HEK293 (cell line): ENCODE results near the gene DGKQ.

Source experiments
- CTCF ChIA-PET: fragments of 350-600 bp; formaldehyde crosslinking; extraction: SDS; loops from one replicate; lab custom pipeline; 2021; ENCODE audit warnings: antibody characterized with exemption; lab: Yijun Ruan, JAX
- POLR2A ChIA-PET: fragments of 300-600 bp; formaldehyde crosslinking; extraction: SDS; loops from one replicate; lab custom pipeline; 2020; ENCODE audit warnings: antibody characterized with exemption, inconsistent platforms; lab: Yijun Ruan, JAX
- H3K27ac ChIP-seq: fragments of 200-500 bp; sonication (Bioruptor generic); 2 replicates; pipeline ENCODE4 v1.5.1; 2014; ENCODE audit warnings: low read depth, low read length, control low read depth, inconsistent platforms; ENCODE audit errors: extremely low read depth
- H3K36me3 ChIP-seq, 2 experiments: fragments of 200-500 bp in 1 of 2; sonication (Bioruptor generic) in 1 of 2; 1 replicate in 1 of 2; 2 replicates in 1 of 2; pipeline ENCODE4 v1.5.1; 2014 to 2017; ENCODE audit warnings: inconsistent platforms in 2 of 2, low read length in 2 of 2; ENCODE audit not compliant: control insufficient read depth in 2 of 2, insufficient read depth in 1 of 2
- H3K4me1 ChIP-seq: fragments of 200-500 bp; sonication (Bioruptor generic); 2 replicates; pipeline ENCODE4 v1.5.1; 2014; ENCODE audit warnings: mild to moderate bottlenecking, low read length, inconsistent platforms; ENCODE audit not compliant: control insufficient read depth, insufficient read depth
- H3K4me3 ChIP-seq: 2 replicates; pipeline ENCODE4 v1.5.1; 2011; ENCODE audit warnings: low read depth, mild to moderate bottlenecking, control low read depth, low read length, moderate library complexity
- H3K9me3 ChIP-seq: fragments of 200-500 bp; sonication (Bioruptor generic); 2 replicates; pipeline ENCODE4 v1.5.1; 2014; ENCODE audit warnings: low read depth, low read length, inconsistent platforms; ENCODE audit not compliant: control insufficient read depth, insufficient read depth
- FEZF1 ChIP-seq: fragments of 450-650 bp; formaldehyde crosslinking; IDR thresholded peaks from 2 replicates; pipeline ENCODE4 v1.5.1; 2016; ENCODE audit warnings: missing biosample characterization, missing genetic modification characterization
- MZF1 ChIP-seq: fragments of 450-650 bp; formaldehyde crosslinking; IDR thresholded peaks from 2 replicates; pipeline ENCODE4 v1.5.1; 2017; ENCODE audit warnings: missing biosample characterization, missing genetic modification characterization, borderline replicate concordance
- OSR2 ChIP-seq: fragments of 450-650 bp; formaldehyde crosslinking; IDR thresholded peaks from 2 replicates; pipeline ENCODE4 v1.5.1; 2016; ENCODE audit warnings: missing biosample characterization, missing genetic modification characterization
- SP2 ChIP-seq: fragments of 450-650 bp; formaldehyde crosslinking; IDR thresholded peaks from 2 replicates; pipeline ENCODE4 v1.5.1; 2016; ENCODE audit warnings: missing biosample characterization, missing genetic modification characterization
- ZFHX2 ChIP-seq: fragments of 450-650 bp; formaldehyde crosslinking; conservative IDR thresholded peaks from 2 replicates; pipeline ENCODE4 v1.5.1; 2016; ENCODE audit warnings: missing biosample characterization, missing genetic modification characterization
- ZNF112 ChIP-seq: fragments of 450-650 bp; formaldehyde crosslinking; IDR thresholded peaks from 2 replicates; pipeline ENCODE4 v1.5.0; 2017; ENCODE audit warnings: missing biosample characterization, missing genetic modification characterization
- ZNF114 ChIP-seq: fragments of 450-650 bp; formaldehyde crosslinking; IDR thresholded peaks from 2 replicates; pipeline ENCODE4 v1.5.0; 2017; ENCODE audit warnings: missing biosample characterization, missing genetic modification characterization
- ZNF121 ChIP-seq: fragments of 450-650 bp; formaldehyde crosslinking; IDR thresholded peaks from 2 replicates; pipeline ENCODE4 v1.5.1; 2016; ENCODE audit warnings: missing biosample characterization, missing genetic modification characterization
- ZNF202 ChIP-seq: fragments of 450-650 bp; formaldehyde crosslinking; IDR thresholded peaks from 2 replicates; pipeline ENCODE4 v1.5.1; 2016; ENCODE audit warnings: missing biosample characterization, missing genetic modification characterization, borderline replicate concordance
- ZNF223 ChIP-seq: fragments of 450-650 bp; formaldehyde crosslinking; IDR thresholded peaks from 2 replicates; pipeline ENCODE4 v1.5.1; 2016; ENCODE audit warnings: missing biosample characterization, missing genetic modification characterization
- ZNF324 ChIP-seq: fragments of 450-650 bp; formaldehyde crosslinking; IDR thresholded peaks from 2 replicates; pipeline ENCODE4 v1.5.1; 2016; ENCODE audit warnings: missing biosample characterization, missing genetic modification characterization
- ZNF416 ChIP-seq: fragments of 450-650 bp; formaldehyde crosslinking; IDR thresholded peaks from 2 replicates; pipeline ENCODE4 v1.5.1; 2016; ENCODE audit warnings: missing biosample characterization, missing genetic modification characterization
- ZNF561 ChIP-seq: fragments of 450-650 bp; IDR thresholded peaks from 2 replicates; pipeline ENCODE4 v1.5.1; 2018; ENCODE audit warnings: missing biosample characterization, missing genetic modification characterization, borderline replicate concordance
- ZNF571 ChIP-seq: fragments of 450-650 bp; formaldehyde crosslinking; IDR thresholded peaks from 2 replicates; pipeline ENCODE4 v1.5.0; 2017; ENCODE audit warnings: missing biosample characterization, missing genetic modification characterization
- ZNF76 ChIP-seq: fragments of 450-650 bp; formaldehyde crosslinking; IDR thresholded peaks from 2 replicates; pipeline ENCODE4; 2016; ENCODE audit warnings: low read depth, missing biosample characterization, missing genetic modification characterization, borderline replicate concordance
- ZNF792 ChIP-seq: fragments of 450-650 bp; formaldehyde crosslinking; IDR thresholded peaks from 2 replicates; pipeline ENCODE4 v1.5.1; 2016; ENCODE audit warnings: missing biosample characterization, missing genetic modification characterization
- ZNF830 ChIP-seq: fragments of 450-650 bp; IDR thresholded peaks from 2 replicates; pipeline ENCODE4 v1.5.0; 2018; ENCODE audit warnings: missing biosample characterization, missing genetic modification characterization, low read depth, mild to moderate bottlenecking, moderate library complexity
- TF ChIP-seq, protein P1 (sequence below): fragments of 450-650 bp; formaldehyde crosslinking; IDR thresholded peaks from 2 replicates; pipeline ENCODE4 v1.5.0; 2017; ENCODE audit warnings: missing biosample characterization, missing genetic modification characterization, borderline replicate concordance
- TF ChIP-seq, protein P2 (sequence below): fragments of 450-650 bp; formaldehyde crosslinking; IDR thresholded peaks from 2 replicates; pipeline ENCODE4 v1.5.1; 2016; ENCODE audit warnings: missing biosample characterization, missing genetic modification characterization
- TF ChIP-seq, protein P3 (sequence below): fragments of 450-650 bp; formaldehyde crosslinking; IDR thresholded peaks from 2 replicates; pipeline ENCODE4 v1.5.1; 2016; ENCODE audit warnings: missing biosample characterization, missing genetic modification characterization

The DGKQ gene

DNA sequence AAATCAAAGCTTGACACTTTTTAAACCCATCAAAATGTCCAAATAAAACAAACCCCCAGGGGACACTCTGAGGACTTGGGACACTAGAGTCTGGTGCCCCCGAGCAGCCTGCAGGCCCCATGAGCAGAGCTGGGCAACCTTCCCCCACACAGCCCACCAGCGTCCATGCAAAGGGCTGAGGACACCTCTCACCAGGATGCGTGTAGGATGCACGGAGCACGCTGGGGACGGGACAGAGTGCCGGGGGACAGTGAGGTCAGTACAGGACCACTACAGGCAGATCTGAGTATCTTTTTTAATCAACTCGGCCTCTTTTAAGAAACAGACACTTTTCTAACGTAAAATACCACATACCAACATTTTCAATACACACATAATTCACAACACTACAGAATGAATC lies 48.2 kb downstream of the DGKQ start:
- H3K9me3 ChIP-seq: no peaks in the 10 kb centered on the region
- no peak overlapping the region for H3K27ac ChIP-seq
- ChIA-PET POLR2A (no interaction called here), CTCF (interaction anchor here (0.6 kb wide), 1 partner anchor 255 kb away, joined by 4 read pairs; no protein-coding TSS in a partner anchor)
- peaks cover 0 to 3% of the 10 kb centered on the region in 2 experiments; a peak in 1 of 3 replicates for H3K36me3 ChIP-seq
- no peak overlapping the region for H3K4me3 ChIP-seq
- no peak for TF ChIP-seq ZNF202 (tag by site-specific recombination)
- TF ChIP-seq ZNF114 (tag by site-specific recombination): no peak
- no peak for TF ChIP-seq ZNF416
- TF ChIP-seq ZNF112: no peak
- TF ChIP-seq ZNF561: no peak
- TF ChIP-seq OSR2 (tag by site-specific recombination): no peak
- TF ChIP-seq, protein P1, sequence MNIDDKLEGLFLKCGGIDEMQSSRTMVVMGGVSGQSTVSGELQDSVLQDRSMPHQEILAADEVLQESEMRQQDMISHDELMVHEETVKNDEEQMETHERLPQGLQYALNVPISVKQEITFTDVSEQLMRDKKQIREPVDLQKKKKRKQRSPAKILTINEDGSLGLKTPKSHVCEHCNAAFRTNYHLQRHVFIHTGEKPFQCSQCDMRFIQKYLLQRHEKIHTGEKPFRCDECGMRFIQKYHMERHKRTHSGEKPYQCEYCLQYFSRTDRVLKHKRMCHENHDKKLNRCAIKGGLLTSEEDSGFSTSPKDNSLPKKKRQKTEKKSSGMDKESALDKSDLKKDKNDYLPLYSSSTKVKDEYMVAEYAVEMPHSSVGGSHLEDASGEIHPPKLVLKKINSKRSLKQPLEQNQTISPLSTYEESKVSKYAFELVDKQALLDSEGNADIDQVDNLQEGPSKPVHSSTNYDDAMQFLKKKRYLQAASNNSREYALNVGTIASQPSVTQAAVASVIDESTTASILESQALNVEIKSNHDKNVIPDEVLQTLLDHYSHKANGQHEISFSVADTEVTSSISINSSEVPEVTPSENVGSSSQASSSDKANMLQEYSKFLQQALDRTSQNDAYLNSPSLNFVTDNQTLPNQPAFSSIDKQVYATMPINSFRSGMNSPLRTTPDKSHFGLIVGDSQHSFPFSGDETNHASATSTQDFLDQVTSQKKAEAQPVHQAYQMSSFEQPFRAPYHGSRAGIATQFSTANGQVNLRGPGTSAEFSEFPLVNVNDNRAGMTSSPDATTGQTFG (tag by site-specific recombination): no peak
- no peak for TF ChIP-seq ZNF792
- no peak for TF ChIP-seq ZNF223 (tag by site-specific recombination)
- no peak for TF ChIP-seq SP2
- TF ChIP-seq, protein P2, sequence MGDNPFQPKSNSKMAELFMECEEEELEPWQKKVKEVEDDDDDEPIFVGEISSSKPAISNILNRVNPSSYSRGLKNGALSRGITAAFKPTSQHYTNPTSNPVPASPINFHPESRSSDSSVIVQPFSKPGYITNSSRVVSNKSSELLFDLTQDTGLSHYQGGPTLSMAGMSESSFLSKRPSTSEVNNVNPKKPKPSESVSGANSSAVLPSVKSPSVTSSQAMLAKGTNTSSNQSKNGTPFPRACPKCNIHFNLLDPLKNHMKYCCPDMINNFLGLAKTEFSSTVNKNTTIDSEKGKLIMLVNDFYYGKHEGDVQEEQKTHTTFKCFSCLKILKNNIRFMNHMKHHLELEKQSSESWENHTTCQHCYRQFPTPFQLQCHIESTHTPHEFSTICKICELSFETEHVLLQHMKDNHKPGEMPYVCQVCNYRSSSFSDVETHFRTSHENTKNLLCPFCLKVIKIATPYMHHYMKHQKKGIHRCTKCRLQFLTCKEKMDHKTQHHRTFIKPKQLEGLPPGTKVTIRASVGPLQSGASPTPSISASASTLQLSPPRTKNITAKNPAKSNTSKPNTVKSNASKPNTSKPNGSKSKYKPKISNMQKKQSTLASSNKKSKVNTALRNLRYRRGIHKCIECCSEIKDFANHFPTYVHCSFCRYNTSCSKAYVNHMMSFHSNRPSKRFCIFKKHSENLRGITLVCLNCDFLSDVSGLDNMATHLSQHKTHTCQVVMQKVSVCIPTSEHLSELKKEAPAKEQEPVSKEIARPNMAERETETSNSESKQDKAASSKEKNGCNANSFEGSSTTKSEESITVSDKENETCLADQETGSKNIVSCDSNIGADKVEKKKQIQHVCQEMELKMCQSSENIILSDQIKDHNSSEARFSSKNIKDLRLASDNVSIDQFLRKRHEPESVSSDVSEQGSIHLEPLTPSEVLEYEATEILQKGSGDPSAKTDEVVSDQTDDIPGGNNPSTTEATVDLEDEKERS (tag by site-specific recombination): no peak
- no peak for TF ChIP-seq ZNF324 (tag by site-specific recombination)
- TF ChIP-seq FEZF1 (tag by site-specific recombination): no peak
- no peak for TF ChIP-seq ZNF76 (tag by site-specific recombination)
- TF ChIP-seq ZNF571 (tag by site-specific recombination): no peak
- TF ChIP-seq ZNF830 (tag by site-specific recombination): no peak
- no peak for TF ChIP-seq ZNF121 (tag by site-specific recombination)
- TF ChIP-seq MZF1 (tag by site-specific recombination): no peak
- TF ChIP-seq, protein P3, sequence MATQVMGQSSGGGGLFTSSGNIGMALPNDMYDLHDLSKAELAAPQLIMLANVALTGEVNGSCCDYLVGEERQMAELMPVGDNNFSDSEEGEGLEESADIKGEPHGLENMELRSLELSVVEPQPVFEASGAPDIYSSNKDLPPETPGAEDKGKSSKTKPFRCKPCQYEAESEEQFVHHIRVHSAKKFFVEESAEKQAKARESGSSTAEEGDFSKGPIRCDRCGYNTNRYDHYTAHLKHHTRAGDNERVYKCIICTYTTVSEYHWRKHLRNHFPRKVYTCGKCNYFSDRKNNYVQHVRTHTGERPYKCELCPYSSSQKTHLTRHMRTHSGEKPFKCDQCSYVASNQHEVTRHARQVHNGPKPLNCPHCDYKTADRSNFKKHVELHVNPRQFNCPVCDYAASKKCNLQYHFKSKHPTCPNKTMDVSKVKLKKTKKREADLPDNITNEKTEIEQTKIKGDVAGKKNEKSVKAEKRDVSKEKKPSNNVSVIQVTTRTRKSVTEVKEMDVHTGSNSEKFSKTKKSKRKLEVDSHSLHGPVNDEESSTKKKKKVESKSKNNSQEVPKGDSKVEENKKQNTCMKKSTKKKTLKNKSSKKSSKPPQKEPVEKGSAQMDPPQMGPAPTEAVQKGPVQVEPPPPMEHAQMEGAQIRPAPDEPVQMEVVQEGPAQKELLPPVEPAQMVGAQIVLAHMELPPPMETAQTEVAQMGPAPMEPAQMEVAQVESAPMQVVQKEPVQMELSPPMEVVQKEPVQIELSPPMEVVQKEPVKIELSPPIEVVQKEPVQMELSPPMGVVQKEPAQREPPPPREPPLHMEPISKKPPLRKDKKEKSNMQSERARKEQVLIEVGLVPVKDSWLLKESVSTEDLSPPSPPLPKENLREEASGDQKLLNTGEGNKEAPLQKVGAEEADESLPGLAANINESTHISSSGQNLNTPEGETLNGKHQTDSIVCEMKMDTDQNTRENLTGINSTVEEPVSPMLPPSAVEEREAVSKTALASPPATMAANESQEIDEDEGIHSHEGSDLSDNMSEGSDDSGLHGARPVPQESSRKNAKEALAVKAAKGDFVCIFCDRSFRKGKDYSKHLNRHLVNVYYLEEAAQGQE: no peak
- no peak for TF ChIP-seq ZFHX2 (tag by site-specific recombination)
- H3K4me1 ChIP-seq: peaks cover 5% of the 10 kb centered on the region; the same call in 1 of the 2 replicates
